ENCODE measurements around the gene P2RY14.

DNA sequence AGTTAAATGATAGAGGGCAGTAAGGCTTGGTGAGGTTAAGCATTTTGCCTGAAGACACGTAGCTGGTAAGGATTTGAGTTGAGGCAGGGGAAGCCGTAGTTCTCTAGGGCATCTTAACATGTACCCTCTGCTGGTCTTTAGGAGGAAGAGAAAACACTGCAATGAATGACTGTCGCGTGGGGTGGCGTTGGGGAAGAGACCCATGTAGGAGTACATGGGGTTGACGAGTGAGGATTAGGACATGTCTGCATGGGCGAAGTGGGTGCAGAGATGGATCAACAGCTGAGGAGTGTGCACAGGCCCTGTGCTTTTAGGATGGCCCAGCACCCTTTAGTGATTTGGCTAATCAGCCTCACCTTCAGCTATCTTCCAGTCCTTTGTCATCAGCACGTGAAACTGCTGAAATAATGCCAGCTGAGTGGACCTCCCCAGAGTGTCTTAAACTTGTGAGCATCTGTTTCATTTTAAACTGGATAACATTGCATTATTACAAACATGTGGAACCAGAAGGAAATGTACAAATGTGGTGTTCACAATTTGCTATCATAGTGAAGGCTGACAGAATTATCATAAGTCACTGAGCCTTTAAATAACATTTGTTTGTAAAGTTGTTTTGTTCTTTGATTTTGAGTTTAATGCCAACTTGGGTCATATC is 15.3 kb downstream of the P2RY14 start:
- TF ChIP-seq RELA (CRISPR knock-in tag; IDR thresholded peaks at IDR 0.05; ENCODE audit: borderline replicate concordance) (no peak), CTCF (IDR thresholded peaks at IDR 0.05) (no peak)
